AG04450 (cell line): Measurements from ENCODE around the gene GRB7. TPM values are rescaled to one million over a fixed set of nuclear protein-coding genes. Genes with fewer than 3 reads are reported as not detected.

Source experiments
- CTCF ChIA-PET: fragments of 300-600, 350-600 bp; formaldehyde crosslinking; extraction: SDS; loops from one replicate; lab custom pipeline; 2022; ENCODE audit warnings: antibody characterized with exemption, inconsistent platforms; lab: Charles Lee
- POLR2A ChIA-PET: fragments of 350-600 bp; formaldehyde crosslinking; extraction: SDS; loops from one replicate; lab custom pipeline; 2021; ENCODE audit warnings: antibody characterized with exemption, inconsistent platforms; lab: Yijun Ruan, JAX
- DNase-seq: peaks from one replicate; pipeline ENCODE4 v3.0.0-alpha.2; 2011; ENCODE audit warnings: low read depth, low spot score
- H3K27ac ChIP-seq: one replicate; pipeline ENCODE4 v1.5.1; 2012; ENCODE audit warnings: low read depth, low read length, control low read depth
- H3K27me3 ChIP-seq: one replicate; pipeline ENCODE4 v1.6.0; 2012; ENCODE audit warnings: low read length; ENCODE audit not compliant: control insufficient read depth, insufficient read depth
- H3K4me3 ChIP-seq: 2 replicates; pipeline ENCODE4 v1.5.1; 2011; ENCODE audit warnings: mild to moderate bottlenecking, low read depth, low read length, control low read depth
- H3K9me3 ChIP-seq: 2 replicates; pipeline ENCODE4 v1.5.1; 2012; ENCODE audit warnings: low read length; ENCODE audit not compliant: control insufficient read depth, insufficient read depth
- polyA plus RNA-seq: library from polyadenylated mRNA; depleted of rRNA; stranded (reverse); fragments of >200 nt; gene quantifications from 2 replicates; pipeline ENCODE4 v1.2.3, GENCODE V29; 2011
- TF ChIP-seq, protein P1 (sequence below): IDR thresholded peaks from 2 replicates; pipeline ENCODE4 v1.5.1; 2011; ENCODE audit warnings: low read depth, low read length, control low read depth, inconsistent platforms

Gene GRB7
- polyA plus RNA-seq, 1 experiment = 0.05 TPM

DNA sequence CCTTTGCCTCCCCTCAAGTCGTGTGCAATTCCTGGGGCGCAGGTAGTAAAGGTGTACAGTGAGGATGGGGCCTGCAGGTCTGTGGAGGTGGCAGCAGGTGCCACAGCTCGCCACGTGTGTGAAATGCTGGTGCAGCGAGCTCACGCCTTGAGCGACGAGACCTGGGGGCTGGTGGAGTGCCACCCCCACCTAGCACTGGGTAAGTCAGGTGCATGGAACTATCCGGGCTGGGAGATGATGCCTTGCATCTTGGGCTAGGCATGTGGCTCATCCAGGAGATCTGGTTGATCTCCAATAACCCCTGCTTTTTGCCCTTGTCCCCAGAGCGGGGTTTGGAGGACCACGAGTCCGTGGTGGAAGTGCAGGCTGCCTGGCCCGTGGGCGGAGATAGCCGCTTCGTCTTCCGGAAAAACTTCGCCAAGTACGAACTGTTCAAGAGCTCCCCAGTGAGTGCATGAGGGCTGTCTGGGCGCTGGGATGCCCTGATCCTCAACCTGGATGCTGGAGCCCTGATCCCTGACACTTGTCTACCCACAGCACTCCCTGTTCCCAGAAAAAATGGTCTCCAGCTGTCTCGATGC lies 5.2 kb downstream of the GRB7 start:
- ChIA-PET CTCF (interaction anchor here (0.6 to 1.1 kb wide), 2 partner anchors 12 to 120 kb away, joined by 3 read pairs; no protein-coding TSS in a partner anchor), POLR2A (no interaction called here)
- H3K9me3 ChIP-seq = no peaks in the 10 kb centered on the region
- H3K27me3 ChIP-seq = peaks cover 27% of the 10 kb centered on the region
- no peak for DNase-seq
- no peak overlapping the region for H3K4me3 ChIP-seq
- TF ChIP-seq, protein P1, sequence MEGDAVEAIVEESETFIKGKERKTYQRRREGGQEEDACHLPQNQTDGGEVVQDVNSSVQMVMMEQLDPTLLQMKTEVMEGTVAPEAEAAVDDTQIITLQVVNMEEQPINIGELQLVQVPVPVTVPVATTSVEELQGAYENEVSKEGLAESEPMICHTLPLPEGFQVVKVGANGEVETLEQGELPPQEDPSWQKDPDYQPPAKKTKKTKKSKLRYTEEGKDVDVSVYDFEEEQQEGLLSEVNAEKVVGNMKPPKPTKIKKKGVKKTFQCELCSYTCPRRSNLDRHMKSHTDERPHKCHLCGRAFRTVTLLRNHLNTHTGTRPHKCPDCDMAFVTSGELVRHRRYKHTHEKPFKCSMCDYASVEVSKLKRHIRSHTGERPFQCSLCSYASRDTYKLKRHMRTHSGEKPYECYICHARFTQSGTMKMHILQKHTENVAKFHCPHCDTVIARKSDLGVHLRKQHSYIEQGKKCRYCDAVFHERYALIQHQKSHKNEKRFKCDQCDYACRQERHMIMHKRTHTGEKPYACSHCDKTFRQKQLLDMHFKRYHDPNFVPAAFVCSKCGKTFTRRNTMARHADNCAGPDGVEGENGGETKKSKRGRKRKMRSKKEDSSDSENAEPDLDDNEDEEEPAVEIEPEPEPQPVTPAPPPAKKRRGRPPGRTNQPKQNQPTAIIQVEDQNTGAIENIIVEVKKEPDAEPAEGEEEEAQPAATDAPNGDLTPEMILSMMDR = no peak
- no peak overlapping the region for H3K27ac ChIP-seq

DNA sequence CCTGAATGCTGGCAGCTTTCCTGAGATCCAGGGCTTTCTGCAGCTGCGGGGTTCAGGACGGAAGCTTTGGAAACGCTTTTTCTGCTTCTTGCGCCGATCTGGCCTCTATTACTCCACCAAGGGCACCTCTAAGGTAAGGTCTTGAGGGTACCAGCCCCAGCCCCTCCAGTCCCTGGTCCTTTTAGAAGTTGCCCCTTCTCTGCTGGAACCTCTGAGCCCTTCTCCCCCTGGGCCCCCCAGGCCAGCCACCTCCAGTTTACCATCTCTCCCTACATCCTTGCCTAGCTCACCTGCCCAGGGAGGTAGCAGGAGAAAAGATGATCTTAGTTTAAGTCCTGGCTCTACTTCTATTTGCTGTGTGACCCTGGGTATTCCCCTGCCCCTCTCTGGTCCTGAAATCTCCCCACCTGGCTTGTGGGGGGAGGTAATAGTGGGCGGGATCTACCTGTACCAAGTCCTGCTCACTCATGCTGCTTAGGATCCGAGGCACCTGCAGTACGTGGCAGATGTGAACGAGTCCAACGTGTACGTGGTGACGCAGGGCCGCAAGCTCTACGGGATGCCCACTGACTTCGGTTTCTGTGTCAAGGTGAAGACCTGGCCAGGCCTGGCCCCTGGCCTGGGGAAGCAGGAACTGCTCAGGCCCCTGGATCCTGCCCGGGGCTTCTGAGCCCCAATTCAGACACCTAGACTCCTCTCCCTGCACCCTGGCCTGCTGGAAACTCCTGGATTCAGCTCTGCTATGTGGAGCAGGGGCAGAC lies 6.5 kb downstream of the GRB7 start:
- no peaks in the 10 kb centered on the region for H3K9me3 ChIP-seq
- TF ChIP-seq, protein P1 = no peak
- no peak overlapping the region for H3K27ac ChIP-seq
- no peak overlapping the region for H3K4me3 ChIP-seq
- ChIA-PET POLR2A (no interaction called here), CTCF (interaction anchor here (0.6 kb wide), 1 partner anchor 123 kb away, joined by 10 read pairs; no protein-coding TSS in a partner anchor)
- DNase-seq = no peak
- peaks cover 18% of the 10 kb centered on the region for H3K27me3 ChIP-seq

- no peak overlapping the region for H3K27ac ChIP-seq
- TF ChIP-seq, protein P1 = no peak
- H3K27me3 ChIP-seq = peaks cover 18% of the 10 kb centered on the region
- CTCF ChIA-PET = no interaction called here
- H3K4me3 ChIP-seq = no peak overlapping the region
- DNase-seq = no peak
- no peaks in the 10 kb centered on the region for H3K9me3 ChIP-seq
- POLR2A ChIA-PET = no interaction called here
Observed at GRCh38 chr17:39744836-39745215, 7.1 kb downstream of the GRB7 start.

GRCh38 chr17:39745335-39746144 lies 7.8 kb downstream of the GRB7 start:
- TF ChIP-seq, protein P1 = no peak
- no peaks in the 10 kb centered on the region for H3K9me3 ChIP-seq
- POLR2A ChIA-PET = interaction anchor here (0.7 kb wide), 1 partner anchor 90 kb away, joined by 3 read pairs; no protein-coding TSS in a partner anchor
- no peak overlapping the region for H3K4me3 ChIP-seq
- no peak for DNase-seq
- CTCF ChIA-PET = no interaction called here
- H3K27me3 ChIP-seq = peaks cover 18% of the 10 kb centered on the region
- H3K27ac ChIP-seq = no peak overlapping the region
